GM12892 (cell line): Measurements from ENCODE around the gene FHIP2A.

Experiments used
- POLR2A ChIP-seq: IDR thresholded peaks from 2 replicates; pipeline ENCODE4 v1.6.1; 2011; ENCODE audit warnings: low read depth, low read length, control low read depth
- POLR2AphosphoS5 ChIP-seq: IDR thresholded peaks from 2 replicates; pipeline ENCODE4 v1.6.1; 2011; ENCODE audit warnings: low read depth, low read length, control low read depth
- TAF1 ChIP-seq: IDR thresholded peaks from 2 replicates; pipeline ENCODE4 v1.6.1; 2011; ENCODE audit warnings: low read depth, mild to moderate bottlenecking, control low read depth, low read length, borderline replicate concordance

DNA sequence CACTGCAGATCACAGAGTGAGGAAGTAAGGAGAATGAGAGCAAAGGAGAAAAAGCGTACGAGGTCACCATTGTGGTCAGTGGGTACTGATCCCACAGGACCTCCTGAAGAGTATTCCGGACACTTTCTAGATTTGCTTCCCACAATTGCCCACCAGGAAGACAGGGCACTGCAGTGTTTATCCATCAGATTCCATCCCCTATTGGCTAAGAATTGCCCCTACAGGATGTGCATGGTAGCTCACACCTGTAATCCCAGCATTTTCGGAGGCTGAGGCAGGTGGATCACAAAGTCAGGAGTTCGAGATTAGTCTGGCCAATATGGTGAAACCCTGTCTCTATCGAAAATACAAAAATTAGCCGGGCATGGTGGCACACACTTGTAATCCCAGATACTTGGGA, 5.3 kb upstream of the FHIP2A start:
- no peak for TF ChIP-seq POLR2A
- no peak for TF ChIP-seq POLR2AphosphoS5
- TF ChIP-seq TAF1, result no peak
